ENCODE data around the gene AP2A1.

AP2A1 gene

GRCh38 chr19:49836176-49837008 lies 69.6 kb downstream of the AP2A1 start:
- H3K9me3 ChIP-seq (ENCODE audit: insufficient read depth, low read length): no peaks in the 10 kb centered on the region
- H3K9ac ChIP-seq (ENCODE audit: low read length): no peak overlapping the region
- H3K27me3 ChIP-seq (ENCODE audit: low read length): no peaks in the 10 kb centered on the region
- TF ChIP-seq EZH2phosphoT487 (conservative IDR thresholded peaks at IDR 0.05; ENCODE audit: low read length): no peak
- no peak for TF ChIP-seq CTCF (IDR thresholded peaks at IDR 0.05; ENCODE audit: insufficient read depth, low read length, poor library complexity, severe bottlenecking)
- H2AFZ ChIP-seq (ENCODE audit: low read depth, low read length, severe bottlenecking): no peak overlapping the region
- no peaks in the 10 kb centered on the region for H3K9me2 ChIP-seq (replicated peaks; ENCODE audit: insufficient read depth, low read length)
- no peaks in the 10 kb centered on the region for H4K20me1 ChIP-seq (ENCODE audit: low read depth, low read length)
- peaks cover 3% of the 10 kb centered on the region; the same call in 1 of the 2 replicates for H3K36me3 ChIP-seq (ENCODE audit: low read length)
- H3K4me2 ChIP-seq (ENCODE audit: low read depth, low read length, poor library complexity, severe bottlenecking): no peak overlapping the region
- H3K79me2 ChIP-seq (ENCODE audit: insufficient read depth, low read length): no peaks in the 10 kb centered on the region
- H3K27ac ChIP-seq (ENCODE audit: low read depth, low read length): no peak overlapping the region
- no peaks in the 10 kb centered on the region for H3F3A ChIP-seq (ENCODE audit: insufficient read depth)
- H3K4me3 ChIP-seq (ENCODE audit: insufficient read depth, low read length, poor library complexity, severe bottlenecking): no peak overlapping the region

GRCh38 chr19:49837009-49837310 lies 70.2 kb downstream of the AP2A1 start:
- Histone ChIP-seq H3K27me3 (ENCODE audit: low read length) (no peaks in the 10 kb centered on the region), H3K4me2 (ENCODE audit: low read depth, low read length, poor library complexity, severe bottlenecking) (no peak overlapping the region), H3K9ac (ENCODE audit: low read length) (no peak overlapping the region), H4K20me1 (ENCODE audit: low read depth, low read length) (no peaks in the 10 kb centered on the region), H3F3A (ENCODE audit: insufficient read depth) (no peaks in the 10 kb centered on the region), H2AFZ (ENCODE audit: low read depth, low read length, severe bottlenecking) (no peak overlapping the region), H3K4me3 (ENCODE audit: insufficient read depth, low read length, poor library complexity, severe bottlenecking) (no peak overlapping the region), H3K9me2 (replicated peaks; ENCODE audit: insufficient read depth, low read length) (no peaks in the 10 kb centered on the region), H3K27ac (ENCODE audit: low read depth, low read length) (no peak overlapping the region), H3K9me3 (ENCODE audit: insufficient read depth, low read length) (no peaks in the 10 kb centered on the region), H3K79me2 (ENCODE audit: insufficient read depth, low read length) (no peaks in the 10 kb centered on the region), H3K36me3 (ENCODE audit: low read length) (peaks cover 3% of the 10 kb centered on the region; the same call in 1 of the 2 replicates)
- TF ChIP-seq CTCF (IDR thresholded peaks at IDR 0.05; ENCODE audit: insufficient read depth, low read length, poor library complexity, severe bottlenecking) (no peak), EZH2phosphoT487 (conservative IDR thresholded peaks at IDR 0.05; ENCODE audit: low read length) (no peak)

- H3K9ac ChIP-seq (ENCODE audit: low read length): no peak overlapping the region
- H3K4me2 ChIP-seq (ENCODE audit: low read depth, low read length, poor library complexity, severe bottlenecking): no peak overlapping the region
- no peak overlapping the region for H2AFZ ChIP-seq (ENCODE audit: low read depth, low read length, severe bottlenecking)
- no peak overlapping the region for H3K4me3 ChIP-seq (ENCODE audit: insufficient read depth, low read length, poor library complexity, severe bottlenecking)
- H3K27ac ChIP-seq (ENCODE audit: low read depth, low read length): no peak overlapping the region
- H3K9me3 ChIP-seq (ENCODE audit: insufficient read depth, low read length): no peaks in the 10 kb centered on the region
- H3K9me2 ChIP-seq (replicated peaks; ENCODE audit: insufficient read depth, low read length): no peaks in the 10 kb centered on the region
- peaks cover 3% of the 10 kb centered on the region; the same call in 1 of the 2 replicates for H3K36me3 ChIP-seq (ENCODE audit: low read length)
- no peaks in the 10 kb centered on the region for H4K20me1 ChIP-seq (ENCODE audit: low read depth, low read length)
- 0 out of 2 replicates have a peak, but pooled peaks cover 2% of the 10 kb centered on the region for H3F3A ChIP-seq (ENCODE audit: insufficient read depth)
- H3K79me2 ChIP-seq (ENCODE audit: insufficient read depth, low read length): no peaks in the 10 kb centered on the region
- TF ChIP-seq EZH2phosphoT487 (conservative IDR thresholded peaks at IDR 0.05; ENCODE audit: low read length) (no peak), CTCF (IDR thresholded peaks at IDR 0.05; ENCODE audit: insufficient read depth, low read length, poor library complexity, severe bottlenecking) (no peak)
- H3K27me3 ChIP-seq (ENCODE audit: low read length): no peaks in the 10 kb centered on the region
Measured at GRCh38 chr19:49837425-49837824, 70.6 kb downstream of the AP2A1 start.

Measured in SU-DHL-6 (cell line).